Body of pancreas (tissue), 4 donors: ENCODE measurements around the gene DHCR7.

Source experiments
- CTCF ChIP-seq, 7 experiments: fragments of 450-650 bp in 4 of 7; fragments of 200-600 bp in 3 of 7; sonication (generic) in 3 of 7; IDR thresholded peaks; one replicate each; pipeline ENCODE4 v1.5.1; 2016 to 2019; ENCODE audit warnings: antibody characterized with exemption in 7 of 7
- POLR2A ChIP-seq, 3 donors: fragments of 450-650 bp; IDR thresholded peaks; one replicate each; pipeline ENCODE4 v1.6.1; 2016; ENCODE audit warnings: antibody characterized with exemption in 3 of 3, mild to moderate bottlenecking in 2 of 3

GRCh38 chr11:71476926-71477640 lies 28.9 kb upstream of the DHCR7 start:
- TF ChIP-seq CTCF (IDR thresholded peaks at IDR 0.05) (no peak), POLR2A (IDR thresholded peaks at IDR 0.05) (no peak)
